Neuronal stem cell (in vitro differentiated cells): ENCODE measurements around the gene CARD11.
A peak's percentile ranks its signal among the peaks of the same experiment; 100 is the strongest.

ENCODE experiments used
- DNase-seq: peaks from one replicate; pipeline ENCODE4 v3.0.0-alpha.2; 2013; ENCODE audit warnings: low spot score
- H2AFZ ChIP-seq: one replicate; pipeline ENCODE4 v1.6.1; 2013; ENCODE audit warnings: mild to moderate bottlenecking, low read length, inconsistent platforms
- H2AK5ac ChIP-seq: 2 replicates; pipeline ENCODE4 v1.6.1; 2013; ENCODE audit warnings: low read depth, mild to moderate bottlenecking, inconsistent platforms, low read length, moderate library complexity, mixed read lengths
- H2BK120ac ChIP-seq: 2 replicates; pipeline ENCODE4 v1.6.1; 2013; ENCODE audit warnings: low read depth, mild to moderate bottlenecking, inconsistent platforms, low read length, moderate library complexity, mixed read lengths
- H2BK12ac ChIP-seq: one replicate; pipeline ENCODE4 v1.6.1; 2013; ENCODE audit warnings: low read length, inconsistent platforms
- H2BK15ac ChIP-seq: 2 replicates; pipeline ENCODE4 v1.6.1; 2013; ENCODE audit warnings: mild to moderate bottlenecking, low read length, inconsistent platforms, mixed read lengths
- H2BK5ac ChIP-seq: one replicate; pipeline ENCODE4 v1.6.1; 2013; ENCODE audit warnings: inconsistent platforms, mild to moderate bottlenecking, low read length, moderate library complexity
- H3K14ac ChIP-seq: one replicate; pipeline ENCODE4 v1.6.1; 2013; ENCODE audit warnings: low read length, inconsistent platforms
- H3K18ac ChIP-seq: 2 replicates; pipeline ENCODE4 v1.6.1; 2013; ENCODE audit warnings: low read length, inconsistent platforms
- H3K23ac ChIP-seq: 2 replicates; pipeline ENCODE4 v1.6.1; 2013; ENCODE audit warnings: low read depth, mild to moderate bottlenecking, mixed read lengths, low read length, inconsistent platforms; ENCODE audit not compliant: poor library complexity
- H3K27ac ChIP-seq: replicated peaks from 3 replicates; pipeline ENCODE4 v1.5.1; 2013; ENCODE audit warnings: low read length, inconsistent platforms
- H3K27me3 ChIP-seq, 3 experiments: 2 replicates each; pipeline ENCODE4 v1.6.1; 2013; ENCODE audit warnings: low read length in 3 of 3, mild to moderate bottlenecking in 2 of 3, inconsistent platforms in 1 of 3, low read depth in 1 of 3, mixed read lengths in 1 of 3, moderate library complexity in 1 of 3; ENCODE audit not compliant: control insufficient read depth in 3 of 3, insufficient read depth in 3 of 3
- H3K36me3 ChIP-seq, 2 donors: replicated peaks in 1 of 2; 2 replicates each; pipeline ENCODE4 v1.6.1; 2013; ENCODE audit warnings: low read length in 2 of 2; ENCODE audit not compliant: control insufficient read depth in 2 of 2, insufficient read depth in 2 of 2
- H3K4ac ChIP-seq: 2 replicates; pipeline ENCODE4 v1.6.1; 2013; ENCODE audit warnings: inconsistent platforms, mild to moderate bottlenecking, low read length, moderate library complexity
- H3K4me1 ChIP-seq, 2 donors: 1 replicate in 1 of 2; 2 replicates in 1 of 2; pipeline ENCODE4 v1.6.1; 2013; ENCODE audit warnings: low read length in 2 of 2, low read depth in 1 of 2; ENCODE audit not compliant: control insufficient read depth in 2 of 2, insufficient read depth in 1 of 2
- H3K4me2 ChIP-seq: one replicate; pipeline ENCODE4 v1.6.1; 2013; ENCODE audit warnings: mild to moderate bottlenecking, low read length, inconsistent platforms; ENCODE audit not compliant: insufficient read depth, poor library complexity, severe bottlenecking
- H3K4me3 ChIP-seq, 2 donors: 2 replicates each; pipeline ENCODE4 v1.5.1; 2013; ENCODE audit warnings: low read length in 2 of 2, mild to moderate bottlenecking in 2 of 2, inconsistent platforms in 1 of 2, moderate library complexity in 1 of 2
- H3K79me1 ChIP-seq: one replicate; pipeline ENCODE4 v1.6.1; 2013; ENCODE audit warnings: low read depth, mild to moderate bottlenecking, inconsistent platforms, low read length, moderate library complexity
- H3K9ac ChIP-seq: one replicate; pipeline ENCODE4 v1.6.1; 2013; ENCODE audit warnings: mild to moderate bottlenecking, low read depth, low read length, inconsistent platforms; ENCODE audit not compliant: poor library complexity
- H3K9me3 ChIP-seq, 2 donors: replicated peaks in 1 of 2; 2 replicates each; pipeline versions ENCODE3 to v1.6.1; 2013; ENCODE audit warnings: low read length in 2 of 2, mild to moderate bottlenecking in 2 of 2, inconsistent platforms in 1 of 2, low read depth in 1 of 2, mixed read lengths in 1 of 2, moderate library complexity in 1 of 2; ENCODE audit not compliant: control insufficient read depth in 2 of 2, insufficient read depth in 1 of 2
- H4K8ac ChIP-seq: one replicate; pipeline ENCODE4 v1.6.1; 2013; ENCODE audit warnings: low read depth, mild to moderate bottlenecking, inconsistent platforms, low read length, moderate library complexity
- H4K91ac ChIP-seq: one replicate; pipeline ENCODE4 v1.6.1; 2013; ENCODE audit warnings: low read length, low read depth, mild to moderate bottlenecking, inconsistent platforms; ENCODE audit not compliant: poor library complexity
- WGBS, 2 donors: extraction: QIAGEN DNeasy Blood & Tissue Kit; methylation state at CpG; one replicate each; pipeline ENCODE4 v1.1.7; 2013; ENCODE audit warnings: missing lambda C conversion rate in 2 of 2, mixed read lengths in 1 of 2; ENCODE audit not compliant: insufficient read length in 2 of 2, insufficient replicate concordance in 1 of 2; ENCODE audit errors: extremely low coverage in 2 of 2; 5-methylcytosine and 5-hydroxymethylcytosine counted together

The CARD11 gene

DNA sequence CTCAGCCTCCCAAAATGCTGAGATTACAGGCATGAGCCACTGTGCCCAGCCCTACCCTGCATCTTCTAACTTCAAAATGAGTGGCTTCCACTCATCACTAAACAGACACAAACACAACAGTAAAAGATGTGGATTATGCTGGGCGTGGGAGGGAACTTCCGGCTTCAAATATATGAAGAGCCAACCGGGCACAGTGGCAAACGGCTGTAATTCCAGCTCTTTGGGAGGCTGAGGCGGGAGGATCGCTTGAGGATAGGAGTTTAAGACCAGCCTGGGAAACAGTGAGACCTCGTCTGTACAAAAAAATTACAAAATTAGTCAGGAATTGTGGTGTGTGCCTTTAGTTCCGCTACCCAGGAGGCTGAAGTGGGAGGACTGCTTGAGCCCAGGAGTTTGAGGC, 107.4 kb downstream of the CARD11 start:
- Histone ChIP-seq H3K23ac (no peak overlapping the region), H3K4me2 (no peak overlapping the region), H3K18ac (no peak overlapping the region), H2AFZ (no peak overlapping the region), H3K14ac (no peak overlapping the region), H3K9ac (no peak overlapping the region), H3K27ac (no peak overlapping the region), H3K36me3 (no peaks in the 10 kb centered on the region), H2AK5ac (no peak overlapping the region), H3K4me1 (peaks cover 0 to 2% of the 10 kb centered on the region in 2 donors), H4K8ac (no peak overlapping the region), H4K91ac (no peak overlapping the region), H3K4me3 (no peak overlapping the region), H3K4ac (no peak overlapping the region), H2BK12ac (no peak overlapping the region), H2BK120ac (no peak overlapping the region), H3K9me3 (no peaks in the 10 kb centered on the region), H3K27me3 (peaks cover 0 to 26% (median 0%) of the 10 kb centered on the region in 3 experiments), H2BK5ac (peak overlapping the region; percentile 1), H2BK15ac (no peak overlapping the region), H3K79me1 (no peaks in the 10 kb centered on the region)
- WGBS, 2 donors, result no CpG with 5 or more reads among the region's 8 CpGs
- no peak for DNase-seq

- no peak overlapping the region for H3K23ac ChIP-seq
- peaks cover 0 to 2% of the 10 kb centered on the region in 2 donors for H3K4me1 ChIP-seq
- no peak overlapping the region for H2BK120ac ChIP-seq
- no peaks in the 10 kb centered on the region for H3K79me1 ChIP-seq
- H2BK15ac ChIP-seq, result no peak overlapping the region
- H3K4me2 ChIP-seq, result no peak overlapping the region
- no peak overlapping the region for H3K27ac ChIP-seq
- H2BK5ac ChIP-seq, result no peak overlapping the region
- H3K18ac ChIP-seq, result no peak overlapping the region
- H3K9me3 ChIP-seq, result no peaks in the 10 kb centered on the region
- no peak overlapping the region for H3K4ac ChIP-seq
- H4K8ac ChIP-seq, result peak overlapping the region; percentile 1
- no peaks in the 10 kb centered on the region for H3K36me3 ChIP-seq
- no peak for DNase-seq
- H2BK12ac ChIP-seq, result no peak overlapping the region
- peak overlapping the region; percentile 16 for H2AK5ac ChIP-seq
- peak overlapping the region; percentile 22 for H3K14ac ChIP-seq
- H4K91ac ChIP-seq, result no peak overlapping the region
- peaks cover 0 to 26% (median 0%) of the 10 kb centered on the region in 3 experiments for H3K27me3 ChIP-seq
- no CpG with 5 or more reads among the region's 20 CpGs for WGBS, 2 donors
- no peak overlapping the region for H3K4me3 ChIP-seq
- no peak overlapping the region for H3K9ac ChIP-seq
- H2AFZ ChIP-seq, result no peak overlapping the region
Measured at GRCh38 chr7:2934984-2935740, 108.5 kb downstream of the CARD11 start.

- Histone ChIP-seq H3K27ac (no peak overlapping the region), H4K8ac (no peak overlapping the region), H3K14ac (peak overlapping the region; percentile 76), H2AFZ (no peak overlapping the region), H3K9me3 (no peaks in the 10 kb centered on the region), H3K4me1 (peaks cover 0 to 2% of the 10 kb centered on the region in 2 donors), H3K4ac (peak overlapping the region; percentile 55), H3K9ac (peak overlapping the region; percentile 37), H3K4me2 (no peak overlapping the region), H2BK12ac (no peak overlapping the region), H4K91ac (no peak overlapping the region), H3K23ac (no peak overlapping the region), H2BK15ac (peak overlapping the region; percentile 84), H3K36me3 (no peaks in the 10 kb centered on the region), H2BK5ac (no peak overlapping the region), H3K27me3 (peaks cover 0 to 23% (median 0%) of the 10 kb centered on the region in 3 experiments), H2BK120ac (no peak overlapping the region), H3K4me3 (no peak overlapping the region), H3K18ac (peak overlapping the region; percentile 51), H3K79me1 (no peaks in the 10 kb centered on the region), H2AK5ac (peak overlapping the region; percentile 56)
- WGBS, 2 donors, result no CpG with 5 or more reads among the region's 15 CpGs
- DNase-seq, result no peak
Measured at GRCh38 chr7:2934211-2934731, 109.4 kb downstream of the CARD11 start.

- Histone ChIP-seq H4K91ac (no peak overlapping the region), H4K8ac (peak overlapping the region; percentile 50), H2AK5ac (peak overlapping the region; percentile 61), H3K4me2 (no peak overlapping the region), H3K14ac (peak overlapping the region; percentile 84), H2AFZ (no peak overlapping the region), H3K36me3 (no peaks in the 10 kb centered on the region), H2BK12ac (no peak overlapping the region), H2BK15ac (peak overlapping the region; percentile 95), H2BK5ac (no peak overlapping the region), H3K27me3 (peaks cover 0 to 20% (median 0%) of the 10 kb centered on the region in 3 experiments), H3K4me1 (no peaks in the 10 kb centered on the region), H3K23ac (peak overlapping the region; percentile 10), H2BK120ac (no peak overlapping the region), H3K18ac (peak overlapping the region; percentile 72), H3K9me3 (no peaks in the 10 kb centered on the region), H3K4me3 (no peak overlapping the region), H3K9ac (no peak overlapping the region), H3K79me1 (no peaks in the 10 kb centered on the region), H3K27ac (no peak overlapping the region), H3K4ac (no peak overlapping the region)
- WGBS, 2 donors, result no CpG with 5 or more reads among the region's 33 CpGs
- DNase-seq, result no peak
Measured at GRCh38 chr7:2932402-2933251, 111.0 kb downstream of the CARD11 start.
